GM12878 (cell line): ENCODE measurements around the gene PRCD. TPM values are rescaled to one million over a fixed set of nuclear protein-coding genes. Genes with fewer than 3 reads are reported as not detected.

Experiments used
- ATAC-seq: fragments of 200-7000 bp; cut with Tn5 transposase; 3 replicates; pipeline ENCODE4 v1.9.1; 2020; ENCODE audit warnings: mild to moderate bottlenecking, moderate library complexity
- BruUV-seq: library from RNA; stranded (reverse); fragments of 400-500 nt; replicated peaks from 2 replicates; lab custom pipeline; 2021; lab: Mats Ljungman, UMichigan
- CTCF ChIA-PET: fragments of 300-600 bp; sonication (Branson Sonifier 250); formaldehyde crosslinking; extraction: SDS; loops from one replicate; lab custom pipeline; 2021; ENCODE audit warnings: inconsistent platforms; lab: Yijun Ruan, JAX
- POLR2A ChIA-PET: fragments of 350-600 bp; formaldehyde crosslinking; extraction: SDS; loops from one replicate; lab custom pipeline; 2021; ENCODE audit warnings: inconsistent platforms; lab: Charles Lee
- RAD21 ChIA-PET: fragments of 300-600 bp; sonication (Branson Sonifier 250); formaldehyde crosslinking; loops from one replicate; lab custom pipeline; 2023; ENCODE audit warnings: antibody characterized with exemption; ENCODE audit not compliant: unreplicated experiment; lab: Charles Lee
- SMC1A ChIA-PET: fragments of 300-600 bp; sonication (Branson Sonifier 250); formaldehyde crosslinking; loops from one replicate; lab custom pipeline; 2023; ENCODE audit not compliant: unreplicated experiment, uncharacterized antibody; lab: Charles Lee
- DNase-seq: peaks from one replicate; pipeline ENCODE4 v3.0.0-alpha.2; 2011; ENCODE audit warnings: low read depth, low spot score
- FAIRE-seq: peaks from 3 replicates; lab custom pipeline; 2011; peaks lifted over from hg19 to GRCh38; lab: Jason Lieb, UNC
- H2AFZ ChIP-seq: 2 replicates; pipeline ENCODE4 v1.6.0; 2011; ENCODE audit warnings: low read depth, low read length, control low read depth; ENCODE audit not compliant: control insufficient read depth
- H3K27ac ChIP-seq: 2 replicates; pipeline ENCODE4 v1.5.1; 2011; ENCODE audit warnings: control low read depth; ENCODE audit not compliant: control insufficient read depth, insufficient read depth
- H3K27me3 ChIP-seq, 2 experiments: replicated peaks in 1 of 2; 2 replicates each; pipeline versions ENCODE4 v1.6.0 to v1.6.1; 2011; ENCODE audit warnings: low read length in 1 of 2; ENCODE audit not compliant: control insufficient read depth in 2 of 2, insufficient read depth in 2 of 2
- H3K36me3 ChIP-seq, 2 experiments: 2 replicates each; pipeline ENCODE4 v1.5.1; 2011; ENCODE audit warnings: low read length in 1 of 2; ENCODE audit not compliant: control insufficient read depth in 2 of 2, insufficient read depth in 2 of 2
- H3K4me1 ChIP-seq: 2 replicates; pipeline ENCODE4 v1.6.1; 2011; ENCODE audit warnings: mild to moderate bottlenecking, low read length, moderate library complexity, mixed read lengths; ENCODE audit not compliant: control insufficient read depth, insufficient read depth
- H3K4me2 ChIP-seq: 2 replicates; pipeline ENCODE4 v1.6.0; 2011; ENCODE audit warnings: control low read depth; ENCODE audit not compliant: control insufficient read depth, insufficient read depth
- H3K4me3 ChIP-seq: fragments of 200-600 bp; sonication (generic); 2 replicates; pipeline ENCODE4 v1.5.1; 2016
- H3K79me2 ChIP-seq: 2 replicates; pipeline ENCODE4 v1.6.0; 2011; ENCODE audit warnings: low read length; ENCODE audit not compliant: control insufficient read depth, insufficient read depth
- H3K9ac ChIP-seq: 2 replicates; pipeline ENCODE4 v1.8.0; 2011; ENCODE audit warnings: low read length, control low read depth, mixed read lengths; ENCODE audit not compliant: control insufficient read depth, insufficient read depth
- H3K9me3 ChIP-seq: replicated peaks from 3 replicates; pipeline ENCODE4 v1.5.1; 2011; ENCODE audit warnings: mild to moderate bottlenecking, low read length; ENCODE audit not compliant: control insufficient read depth, insufficient read depth
- H4K20me1 ChIP-seq: 2 replicates; pipeline ENCODE4 v1.6.0; 2011; ENCODE audit not compliant: control insufficient read depth, insufficient read depth
- CHD1 ChIP-seq: IDR thresholded peaks from 2 replicates; pipeline ENCODE4 v1.6.1; 2012; ENCODE audit warnings: low read depth, low read length, improper control_type of control experiment
- E2F8 ChIP-seq: fragments of 450-650 bp; IDR thresholded peaks from 2 replicates; pipeline ENCODE4 v1.6.1; 2018; ENCODE audit warnings: mild to moderate bottlenecking, low read depth, moderate library complexity; ENCODE audit not compliant: partially characterized antibody
- ESRRA ChIP-seq: IDR thresholded peaks from 2 replicates; pipeline ENCODE4 v1.6.1; 2012; ENCODE audit warnings: mild to moderate bottlenecking, low read length, improper control_type of control experiment
- IKZF1 ChIP-seq: fragments of 450-650 bp; conservative IDR thresholded peaks from 2 replicates; pipeline ENCODE4 v1.6.1; 2017; ENCODE audit warnings: antibody characterized with exemption, mild to moderate bottlenecking
- IRF4 ChIP-seq: IDR thresholded peaks from 2 replicates; pipeline ENCODE4 v1.6.1; 2011; ENCODE audit warnings: low read depth, low read length
- MEF2A ChIP-seq: IDR thresholded peaks from 2 replicates; pipeline ENCODE4 v1.6.1; 2011; ENCODE audit warnings: low read depth, mild to moderate bottlenecking, low read length, moderate library complexity; ENCODE audit not compliant: insufficient read depth
- MXI1 ChIP-seq: fragments of 150-350 bp; IDR thresholded peaks from 2 replicates; pipeline ENCODE4 v1.6.1; 2011; ENCODE audit warnings: low read depth, mild to moderate bottlenecking, inconsistent platforms, low read length, improper control_type of control experiment
- NRF1 ChIP-seq: conservative IDR thresholded peaks from 2 replicates; pipeline ENCODE4 v1.6.1; 2011; ENCODE audit warnings: mild to moderate bottlenecking, low read depth, low read length, improper control_type of control experiment
- RUNX3 ChIP-seq: IDR thresholded peaks from 2 replicates; pipeline ENCODE4 v1.6.1; 2012; ENCODE audit warnings: low read length, inconsistent platforms
- SPI1 ChIP-seq: IDR thresholded peaks from 2 replicates; pipeline ENCODE4 v1.6.1; 2011; ENCODE audit warnings: low read depth, mild to moderate bottlenecking, low read length, moderate library complexity, borderline replicate concordance; ENCODE audit not compliant: insufficient read depth
- TCF3 ChIP-seq: IDR thresholded peaks from 2 replicates; pipeline ENCODE4 v1.6.1; 2012; ENCODE audit warnings: low read depth, mild to moderate bottlenecking, low read length, borderline replicate concordance; ENCODE audit not compliant: insufficient read depth
- ZBED1 ChIP-seq: IDR thresholded peaks from 2 replicates; pipeline ENCODE4 v1.6.1; 2016; ENCODE audit warnings: borderline replicate concordance
- WGBS: methylation state at CpG from one replicate; pipeline ENCODE4 v1.1.6; 2016; ENCODE audit warnings: low lambda C conversion rate; ENCODE audit not compliant: insufficient replicate concordance, insufficient coverage; ENCODE audit errors: missing lambda C conversion rate; 5-methylcytosine and 5-hydroxymethylcytosine counted together
- in situ Hi-C: fragments of 300-500 bp; cut with MboI; formaldehyde crosslinking; loops from 9 replicates; pipeline ENCODE4 v1.14.3; 2018; ENCODE audit warnings: mixed read lengths
- intact Hi-C: fragments of 100-400 bp; cut with micrococcal nuclease; formaldehyde crosslinking; loops from one replicate; pipeline ENCODE4 v1.14.2; 2022; ENCODE audit not compliant: unreplicated experiment
- polyA plus RNA-seq, 11 experiments: library from polyadenylated mRNA; depleted of rRNA in 4 of 11; unstranded in 6 of 11; stranded (reverse) in 5 of 11; fragments of >200 nt; fragmentation: Nextera tagmentation in 4 of 11; fragmentation: Illumina TruSeq in 1 of 11; extraction: Ambion mirVana in 4 of 11; extraction: Trizol in 1 of 11; gene quantifications; 1 replicate in 1 of 11; 2 replicates in 10 of 11; pipeline versions ENCODE4 v1.2.1 to v1.2.3, GENCODE V29; 2011 to 2016; ENCODE audit warnings: inconsistent platforms in 2 of 11, missing spikeins in 2 of 11, low read depth in 1 of 11
- total RNA-seq, 4 experiments: library from RNA; depleted of rRNA in 3 of 4; stranded (reverse); fragments of >200 nt in 3 of 4; fragmentation: Illumina TruSeq in 1 of 4; extraction: Trizol in 1 of 4; gene quantifications; 2 replicates each; pipeline versions ENCODE4 v1.2.1 to v1.2.3, GENCODE V29; 2013 to 2021

Gene PRCD
- total and polyA plus RNA-seq, 10 of the 15 experiments (the other 5 are each of a cell fraction or from before 2014, with no cell fraction given), result 0.18 to 0.95 (median 0.34) TPM; not detected in 4

GRCh38 chr17:76499267-76499667, 40.6 kb upstream of the PRCD start:
- intact Hi-C loops, result no loop called here
- H3K27ac ChIP-seq, result peak overlapping the region; percentile 86
- H4K20me1 ChIP-seq, result no peaks in the 10 kb centered on the region
- no peaks in the 10 kb centered on the region for H3K27me3 ChIP-seq
- peak overlapping the region; percentile 88 for H3K4me2 ChIP-seq
- H3K4me1 ChIP-seq, result peaks cover 56% of the 10 kb centered on the region
- ChIA-PET POLR2A (interaction anchor here (0.6 to 9.0 kb wide), 8 partner anchors 9 to 48 kb away, joined by 3 to 101 read pairs (median 8); partner anchors contain the start of genes AANAT and UBE2O), RAD21 (interaction anchor here (0.6 to 5.4 kb wide), 8 partner anchors 10 to 240 kb away, joined by 3 to 34 read pairs (median 4); partner anchors contain the start of gene AANAT), SMC1A (interaction anchor here (0.9 to 8.7 kb wide), 7 partner anchors 9 to 72 kb away, joined by 3 to 115 read pairs (median 4); partner anchors contain the start of gene AANAT), CTCF (interaction anchor here (1.1 to 3.1 kb wide), 7 partner anchors 9 to 90 kb away, joined by 4 to 15 read pairs (median 9); partner anchors contain the start of gene AANAT)
- in situ Hi-C loops, result no loop called here
- WGBS, result 0% methylated on average over 5 of the region's 5 CpGs
- ATAC-seq (no peak; the same call in 2 of the 3 replicates), FAIRE-seq (no peak), DNase-seq (no peak)
- no TSS peak for BruUV-seq
- peaks cover 59% of the 10 kb centered on the region for H3K79me2 ChIP-seq
- H3K9me3 ChIP-seq, result no peaks in the 10 kb centered on the region
- H2AFZ ChIP-seq, result no peak overlapping the region
- H3K4me3 ChIP-seq, result peak overlapping the region; percentile 96
- H3K36me3 ChIP-seq, result no peaks in the 10 kb centered on the region; a peak in 3 of 4 replicates
- TF ChIP-seq MXI1 (no peak), MEF2A (0 out of 2 replicates have a peak, but pooled peaks have one; percentile 2)
- peak overlapping the region; percentile 81 for H3K9ac ChIP-seq

GRCh38 chr17:76500074-76500746, 39.6 kb upstream of the PRCD start:
- POLR2A ChIA-PET, result interaction anchor here (1.0 to 9.0 kb wide), 8 partner anchors 8 to 55 kb away, joined by 3 to 101 read pairs (median 8); partner anchors contain the start of gene AANAT

More at GRCh38 chr17:76500074-76500746, 39.6 kb upstream of the PRCD start:
- Histone ChIP-seq H3K36me3 (no peaks in the 10 kb centered on the region; a peak in 2 of 4 replicates), H3K4me2 (peak overlapping the region; percentile 88), H3K27me3 (no peaks in the 10 kb centered on the region), H2AFZ (no peak overlapping the region), H3K9ac (peak overlapping the region; percentile 81), H3K4me1 (peaks cover 48% of the 10 kb centered on the region), H3K4me3 (peak overlapping the region; percentile 96), H3K9me3 (no peaks in the 10 kb centered on the region), H3K27ac (peak overlapping the region; percentile 86), H3K79me2 (peaks cover 54% of the 10 kb centered on the region), H4K20me1 (no peaks in the 10 kb centered on the region)
- intact Hi-C loops (no loop called here), in situ Hi-C loops (no loop called here)
- ChIA-PET SMC1A (interaction anchor here (0.9 to 8.7 kb wide), 3 partner anchors 15 to 73 kb away, joined by 3 to 115 read pairs (median 15); partner anchors contain the start of gene AANAT), RAD21 (interaction anchor here (1.2 to 5.4 kb wide), 5 partner anchors 10 to 51 kb away, joined by 3 to 34 read pairs (median 5); partner anchors contain the start of gene AANAT), CTCF (interaction anchor here (0.6 to 3.1 kb wide), 7 partner anchors 10 to 124 kb away, joined by 3 to 15 read pairs (median 4); partner anchors contain the start of gene AANAT)
- no peak for FAIRE-seq
- DNase-seq, result no peak
- TF ChIP-seq E2F8, result no peak
- TF ChIP-seq SPI1, result peak; percentile 56; the same call in 1 of the 2 replicates
- 0 out of 2 replicates have a peak, but pooled peaks have one; percentile 8 for TF ChIP-seq RUNX3
- TF ChIP-seq ESRRA, result no peak
- 0 out of 2 replicates have a peak, but pooled peaks have one; percentile 12 for TF ChIP-seq IKZF1
- TF ChIP-seq TCF3, result no peak
- TF ChIP-seq CHD1, result no peak
- TF ChIP-seq ZBED1, result no peak
- no peak for TF ChIP-seq IRF4
- no peak for TF ChIP-seq NRF1
- no TSS peak for BruUV-seq
- 1% methylated on average over 17 of the region's 17 CpGs for WGBS
- peak; percentile 5 for ATAC-seq
